GM21576 (cell line): ENCODE results near the gene POLR2E.

Source experiments
- ATAC-seq: cut with Tn5 transposase; IDR thresholded peaks from one replicate; pipeline ENCODE4 v1.9.1; 2021; ENCODE audit warnings: mild to moderate bottlenecking, moderate library complexity; ENCODE audit not compliant: unreplicated experiment

The POLR2E gene

GRCh38 chr19:1098177-1099051 lies 3.2 kb upstream of the POLR2E start:
- no peak for ATAC-seq

- no peak for ATAC-seq
Measured at GRCh38 chr19:1097810-1098176, 2.6 kb upstream of the POLR2E start.

GRCh38 chr19:1094655-1094977 lies 559 bp downstream of the POLR2E start:
- no peak for ATAC-seq

DNA sequence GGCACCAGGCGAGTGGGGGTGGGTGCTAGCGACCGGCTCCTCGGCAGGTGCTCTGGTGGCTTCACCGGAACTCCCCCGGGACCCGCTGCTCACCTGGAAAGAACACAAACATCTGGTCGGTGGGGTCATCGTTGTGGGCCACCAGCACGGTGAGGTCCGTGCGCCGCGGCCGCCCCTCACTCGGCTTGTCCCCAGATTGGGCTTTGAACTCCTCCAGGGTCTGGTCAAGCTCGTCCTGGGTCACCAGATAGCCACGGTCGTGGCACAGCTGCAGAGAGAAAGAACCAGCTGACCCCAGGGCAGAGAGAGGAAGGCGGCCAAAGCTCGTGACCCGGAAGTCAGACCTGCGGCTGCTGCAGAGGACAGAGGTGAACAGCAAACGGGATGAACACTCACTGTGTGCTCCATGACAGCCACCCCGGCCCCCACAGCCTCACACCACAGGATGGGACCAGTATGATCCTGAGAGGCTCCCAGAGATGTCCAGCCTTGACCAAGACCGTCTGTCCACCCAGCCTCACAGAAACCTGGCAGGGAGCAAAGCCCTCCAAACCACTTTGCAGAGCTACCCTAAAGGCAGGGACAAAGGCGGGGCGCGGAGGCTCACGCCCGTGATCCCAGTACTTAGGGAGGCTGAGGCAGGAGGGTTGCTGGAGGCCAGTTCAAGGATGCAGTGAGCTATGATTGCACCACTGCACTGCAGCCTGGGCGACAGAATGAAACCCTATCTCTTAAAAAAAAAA lies 1.2 kb downstream of the POLR2E start:
- ATAC-seq: no peak

GRCh38 chr19:1093330-1093729 lies 1.8 kb downstream of the POLR2E start:
- no peak for ATAC-seq

DNA sequence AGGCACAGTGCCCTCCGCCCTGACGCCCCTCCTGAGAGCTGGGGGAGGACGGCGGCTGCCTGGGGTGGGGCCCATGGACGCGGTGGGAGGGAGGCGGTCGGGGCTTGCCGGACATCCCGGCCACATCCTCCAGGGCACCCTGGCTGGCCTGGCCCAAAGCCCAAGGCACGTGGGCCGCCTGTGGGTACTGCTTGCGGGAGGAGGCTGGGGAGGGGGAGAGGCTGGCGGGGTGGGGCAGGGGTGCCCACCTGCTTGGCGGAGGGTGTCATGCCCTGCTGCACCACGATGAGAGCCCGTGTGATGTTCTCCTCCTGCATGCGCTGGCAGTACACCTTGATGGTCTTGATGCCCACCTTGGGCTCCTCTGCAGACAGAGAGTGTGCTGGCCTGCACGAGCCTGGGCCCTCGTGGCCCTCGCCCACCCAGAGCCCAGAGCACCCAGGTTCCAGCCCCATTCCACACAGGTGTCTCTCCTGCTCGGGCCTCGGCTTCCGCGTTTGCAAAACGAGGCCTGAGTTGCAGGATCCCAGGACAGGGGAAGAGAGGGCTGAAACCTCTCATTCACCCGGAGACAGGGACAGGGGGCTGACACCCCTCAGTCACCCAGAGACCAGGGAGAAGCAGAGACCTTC lies 3.5 kb downstream of the POLR2E start:
- ATAC-seq: no peak

- no peak for ATAC-seq
Measured at GRCh38 chr19:1090731-1091543, 4.2 kb downstream of the POLR2E start.

DNA sequence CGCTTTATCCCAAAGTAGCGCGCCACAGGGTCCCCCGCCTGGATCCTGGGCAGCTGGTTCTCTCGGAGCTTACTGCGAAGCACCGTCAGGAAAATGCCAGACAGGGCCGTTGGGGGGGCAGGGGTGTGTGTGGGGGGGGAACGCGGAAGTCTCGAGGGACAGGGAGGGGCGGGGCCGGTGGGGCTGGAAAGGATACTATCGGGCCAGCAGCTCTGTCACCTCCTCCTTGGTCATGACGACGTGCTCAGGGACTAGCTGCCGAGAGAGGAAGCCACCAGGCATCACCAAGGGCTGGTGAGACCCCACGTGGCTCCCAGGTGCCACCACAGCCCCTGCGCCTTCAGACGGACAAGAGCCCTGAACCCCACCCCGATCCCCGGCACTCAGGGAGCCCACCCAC lies 5.3 kb downstream of the POLR2E start:
- ATAC-seq: no peak

- no peak for ATAC-seq
Measured at GRCh38 chr19:1089126-1089771, 5.9 kb downstream of the POLR2E start.

DNA sequence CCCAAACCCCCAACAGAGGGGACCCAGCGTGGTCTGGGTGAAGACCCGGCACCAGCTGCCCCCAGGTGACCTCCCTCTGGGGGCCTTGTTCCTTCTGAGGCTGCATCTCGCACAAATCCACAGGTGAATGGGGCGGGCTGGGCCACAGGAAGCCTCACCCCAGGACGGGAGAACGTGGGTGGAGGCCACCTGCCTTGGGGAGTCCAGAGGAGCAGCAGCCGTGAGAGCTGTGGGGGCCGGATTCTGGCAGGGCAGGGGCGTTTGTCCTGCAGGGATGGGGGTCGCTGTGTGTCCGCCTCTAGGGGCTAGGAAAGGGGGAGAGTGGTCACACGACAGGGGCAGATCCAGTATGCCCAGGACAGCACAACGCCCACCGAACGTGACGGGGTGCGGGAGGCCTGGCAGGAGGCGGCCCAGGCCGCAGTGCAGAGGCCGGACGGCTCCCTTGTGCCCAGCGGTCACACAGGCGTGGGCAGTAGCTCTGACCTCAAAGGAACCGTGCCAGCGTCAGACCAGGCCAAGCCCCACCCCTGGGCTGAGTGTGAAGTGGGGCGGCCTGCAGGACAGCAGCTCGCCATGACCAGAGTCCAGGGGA lies 6.7 kb downstream of the POLR2E start:
- ATAC-seq: no peak

- no peak for ATAC-seq
Measured at GRCh38 chr19:1087813-1088415, 7.3 kb downstream of the POLR2E start.

- no peak for ATAC-seq
Measured at GRCh38 chr19:1086613-1087012, 8.6 kb downstream of the POLR2E start.

GRCh38 chr19:1085676-1086442 lies 9.3 kb downstream of the POLR2E start:
- no peak for ATAC-seq

- ATAC-seq: no peak
Measured at GRCh38 chr19:1085053-1085658, 10.0 kb downstream of the POLR2E start.

DNA sequence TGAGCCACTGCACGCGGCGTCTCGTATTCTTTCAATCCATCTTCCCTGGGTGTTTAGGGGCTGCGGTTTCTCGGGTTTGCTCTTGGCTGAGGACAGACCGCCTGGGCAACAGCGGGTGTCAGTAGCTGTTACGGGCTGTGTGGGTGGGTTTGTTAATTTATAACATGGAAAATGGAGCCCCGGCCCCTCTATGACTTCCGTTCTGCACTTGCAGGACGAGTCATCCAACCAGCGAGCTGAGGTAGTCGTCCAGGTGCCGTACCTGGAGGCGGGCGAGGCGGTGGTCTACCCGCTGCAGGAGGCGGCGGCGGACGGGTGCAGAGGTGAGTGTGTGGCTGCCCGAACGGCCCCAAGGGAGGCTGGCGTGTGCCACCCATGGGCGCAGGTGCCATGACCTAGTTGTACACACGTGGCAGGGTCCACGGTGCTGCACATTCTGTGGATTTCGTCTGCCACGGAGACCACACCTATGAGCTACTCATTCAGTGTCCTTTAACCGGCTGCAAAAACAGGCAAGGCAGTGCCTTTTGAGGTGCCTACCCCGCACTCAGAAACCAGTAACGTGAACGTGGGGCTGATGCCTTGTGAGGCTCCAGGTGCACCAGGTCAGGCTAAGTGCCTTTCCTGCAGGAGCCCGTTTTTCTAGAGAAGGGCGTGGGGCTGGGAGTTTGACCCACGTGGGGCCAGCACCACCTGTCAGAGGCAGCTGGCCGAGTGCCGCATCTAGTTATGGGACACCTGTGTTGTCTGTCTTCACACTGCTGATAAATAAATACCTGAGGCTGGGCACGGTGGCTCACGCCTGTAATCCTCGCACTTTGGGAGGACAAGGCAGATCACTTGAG lies 10.9 kb downstream of the POLR2E start:
- ATAC-seq: no peak

DNA sequence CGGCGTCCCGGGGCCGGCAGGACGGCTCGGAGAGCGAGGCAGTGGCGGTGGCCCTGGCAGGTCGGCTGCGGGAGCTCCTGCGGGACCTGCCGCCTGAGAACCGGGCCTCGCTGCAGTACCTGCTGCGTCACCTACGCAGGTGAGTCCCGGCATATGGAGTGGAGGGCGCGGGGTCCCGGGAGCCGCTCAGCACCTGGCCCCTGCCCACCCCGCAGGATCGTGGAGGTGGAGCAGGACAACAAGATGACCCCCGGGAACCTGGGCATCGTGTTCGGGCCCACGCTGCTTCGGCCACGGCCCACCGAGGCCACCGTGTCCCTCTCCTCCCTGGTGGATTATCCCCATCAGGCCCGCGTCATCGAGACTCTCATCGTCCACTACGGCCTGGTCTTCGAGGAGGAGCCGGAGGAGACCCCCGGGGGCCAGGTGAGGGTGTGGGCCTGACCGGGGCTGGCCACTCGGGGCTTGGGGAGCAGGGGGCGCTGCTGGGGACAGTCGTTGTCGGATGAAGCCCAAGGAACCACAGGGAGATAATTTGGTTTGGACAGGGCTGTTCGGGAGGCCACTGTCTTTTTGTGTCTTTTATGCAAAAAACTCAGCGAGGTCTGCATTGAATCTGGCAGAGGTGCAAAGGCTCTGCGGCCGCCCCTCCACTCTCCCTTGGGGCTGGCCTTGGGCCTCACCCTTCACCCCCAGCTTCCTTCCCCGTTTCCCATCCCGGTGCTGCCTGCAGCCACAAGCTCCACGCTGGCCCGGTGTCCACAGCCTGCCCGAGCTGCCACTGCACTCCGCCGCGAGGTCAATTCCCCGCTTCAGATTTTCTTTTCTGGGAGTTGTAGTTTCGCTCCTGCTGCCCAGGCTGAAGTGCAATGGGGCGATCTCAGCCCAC lies 12.0 kb downstream of the POLR2E start:
- ATAC-seq: no peak
